8988T (cell line): ENCODE measurements around the gene ARID5A.

Experiments used
- DNase-seq: peaks from one replicate; pipeline ENCODE4 v3.0.0; 2011

The ARID5A gene

DNA sequence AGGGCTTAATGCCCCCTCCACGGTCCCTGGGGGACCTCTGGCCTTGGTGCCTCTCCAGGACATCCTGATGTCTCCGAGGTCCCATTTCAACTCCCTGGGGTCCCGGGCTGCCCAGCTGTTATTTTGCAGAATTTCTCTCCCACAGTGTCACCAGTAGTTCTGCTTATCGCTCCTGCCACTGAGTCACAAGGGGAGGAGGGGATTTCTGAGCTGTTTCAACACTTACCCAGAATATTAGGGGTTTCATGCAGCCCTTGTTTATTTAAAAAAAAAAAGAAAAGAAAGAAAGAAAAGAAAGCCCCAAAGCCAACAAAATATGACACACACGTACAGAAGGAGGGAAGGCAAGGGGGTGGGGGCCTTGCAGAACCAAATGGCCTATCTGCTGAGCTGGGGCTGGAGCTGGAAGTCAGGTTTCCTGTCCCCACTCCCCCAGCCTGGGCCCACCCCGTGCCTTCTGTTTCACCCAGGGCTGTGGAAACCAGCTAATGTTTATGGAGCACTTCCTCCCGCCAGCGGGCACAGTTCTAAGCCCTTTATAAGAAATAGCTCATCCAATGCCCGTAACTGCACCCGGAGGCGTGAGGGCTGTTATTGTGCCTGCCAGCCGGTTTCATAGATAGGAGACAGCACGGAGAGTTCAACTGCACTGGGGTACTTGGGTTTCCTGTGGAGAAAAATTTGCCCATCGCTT, 8.4 kb upstream of the ARID5A start:
- DNase-seq, result no peak

DNA sequence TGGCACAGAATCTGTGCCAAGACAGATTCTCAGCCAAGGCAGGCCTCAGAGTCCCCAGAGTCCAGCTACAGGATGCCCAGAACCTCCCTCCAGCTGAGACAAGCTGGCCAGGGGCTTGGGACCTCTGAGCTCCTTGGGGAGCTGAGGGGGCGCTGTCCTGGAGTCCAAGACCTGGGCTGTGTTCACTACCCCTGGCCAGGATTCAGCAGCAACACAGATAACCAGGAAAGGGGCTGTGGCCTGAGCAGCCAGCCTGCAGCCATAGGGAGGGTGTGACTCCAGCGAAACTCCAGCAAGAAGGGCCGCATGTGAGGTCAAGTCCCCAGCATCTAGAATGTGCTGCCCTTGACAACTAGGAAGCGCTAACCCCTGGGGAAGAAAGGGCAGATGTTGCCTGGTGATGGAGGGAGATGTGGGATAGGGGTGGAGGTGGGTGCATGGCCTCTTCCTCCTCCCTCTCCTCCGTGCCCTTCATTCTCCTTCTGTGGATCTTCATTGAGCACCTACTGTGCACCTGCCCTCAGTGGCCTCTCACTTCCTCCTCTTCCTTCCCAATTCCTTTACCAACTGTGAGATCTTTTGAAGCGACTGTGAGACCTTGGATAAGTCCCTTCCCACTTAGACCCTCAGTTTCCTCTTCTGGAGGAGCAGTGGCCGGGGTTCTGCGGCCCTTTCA, 7.7 kb upstream of the ARID5A start:
- DNase-seq, result no peak

DNA sequence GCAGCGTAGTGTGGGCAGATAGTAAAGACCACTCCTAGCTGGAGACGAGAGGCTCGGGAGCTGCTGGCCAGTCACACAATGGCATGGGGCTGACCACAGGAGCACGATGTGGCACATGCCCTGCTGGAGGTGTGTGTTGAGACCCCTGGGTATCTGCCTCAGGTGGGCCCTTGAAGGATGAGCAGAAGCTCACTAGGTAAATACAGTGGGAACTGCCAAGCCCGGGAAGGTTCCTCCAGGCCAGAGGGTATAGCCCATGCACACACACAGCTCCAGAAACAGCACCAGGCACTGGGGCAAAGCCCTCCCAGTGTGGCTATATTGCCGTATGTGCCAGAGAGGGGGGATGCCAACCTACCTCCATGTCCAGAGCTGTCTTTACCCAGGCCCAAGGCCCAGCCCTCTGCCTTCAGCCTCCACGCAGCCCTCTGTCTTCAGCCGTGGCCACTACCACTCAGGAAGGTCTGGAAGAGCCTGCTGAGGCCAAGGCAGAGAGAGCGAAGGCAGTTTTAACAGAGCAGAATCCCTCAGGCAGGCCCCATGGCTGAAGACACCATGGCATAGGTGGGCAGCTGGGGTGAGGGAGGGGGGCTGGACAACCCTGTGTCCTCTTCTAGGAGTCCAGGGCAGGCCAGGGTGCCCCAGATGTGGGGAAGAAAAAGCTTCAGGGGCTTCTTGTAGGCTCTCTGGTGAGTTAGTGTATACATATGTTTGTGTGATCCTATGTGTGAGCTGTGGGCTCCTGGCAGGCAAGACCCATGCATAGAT, 7.0 kb upstream of the ARID5A start:
- DNase-seq, result no peak

DNA sequence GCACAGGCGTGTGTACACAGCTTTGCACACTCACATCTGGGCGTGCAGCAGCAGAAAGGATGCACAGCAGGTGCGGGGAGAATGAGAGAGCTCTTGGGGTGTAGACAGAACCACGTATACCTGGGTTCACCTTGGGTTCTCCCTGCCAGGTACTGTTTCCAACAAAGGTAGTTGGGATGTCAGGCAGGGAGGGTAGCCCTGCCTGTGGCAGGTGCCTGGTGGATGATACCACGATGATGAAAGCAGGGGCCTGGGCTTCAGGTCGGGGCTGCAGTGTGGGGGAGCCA, 6.5 kb upstream of the ARID5A start:
- no peak for DNase-seq

DNA sequence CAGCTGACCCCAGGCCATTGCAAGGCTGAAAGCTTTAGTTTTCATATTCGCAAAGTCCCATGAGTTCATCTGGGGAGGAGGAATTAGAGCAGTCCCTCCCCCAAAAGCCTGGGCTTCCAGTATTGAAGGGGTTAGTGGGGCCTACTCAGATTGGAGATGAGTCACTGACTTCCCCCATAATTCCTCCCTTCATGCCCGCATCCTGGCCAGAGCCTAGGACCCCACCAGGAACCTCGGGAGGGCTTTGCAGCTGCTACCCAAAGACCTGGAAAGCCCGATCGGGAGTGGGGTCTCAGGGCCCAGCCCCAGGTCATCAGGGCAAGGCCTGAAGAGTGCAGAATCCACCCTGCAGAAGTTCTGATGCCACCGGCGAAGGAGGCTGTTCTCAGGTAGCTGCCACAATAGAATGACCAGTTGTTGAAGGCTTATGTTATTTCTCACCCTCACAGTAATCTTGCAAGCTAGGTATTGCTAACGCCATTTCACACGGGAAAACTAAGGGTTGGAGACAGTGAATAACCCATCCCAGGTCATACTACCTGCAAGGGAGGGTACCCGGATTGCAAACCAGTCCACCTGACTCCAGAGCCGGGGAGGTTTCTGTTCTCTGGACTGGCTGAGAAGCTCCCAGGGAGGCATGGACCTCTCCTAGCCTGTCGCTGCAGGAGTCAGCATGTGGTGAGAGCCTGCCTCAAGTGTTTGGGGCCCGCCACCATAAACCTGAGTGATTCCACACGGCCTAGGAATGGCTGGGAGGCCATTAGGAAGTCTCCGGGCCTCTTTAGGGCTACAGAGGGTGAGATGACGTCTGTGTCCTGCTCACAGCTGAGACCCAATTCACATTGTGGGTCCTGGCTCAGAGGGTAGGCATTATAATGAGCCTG, 5.8 kb upstream of the ARID5A start:
- no peak for DNase-seq

DNA sequence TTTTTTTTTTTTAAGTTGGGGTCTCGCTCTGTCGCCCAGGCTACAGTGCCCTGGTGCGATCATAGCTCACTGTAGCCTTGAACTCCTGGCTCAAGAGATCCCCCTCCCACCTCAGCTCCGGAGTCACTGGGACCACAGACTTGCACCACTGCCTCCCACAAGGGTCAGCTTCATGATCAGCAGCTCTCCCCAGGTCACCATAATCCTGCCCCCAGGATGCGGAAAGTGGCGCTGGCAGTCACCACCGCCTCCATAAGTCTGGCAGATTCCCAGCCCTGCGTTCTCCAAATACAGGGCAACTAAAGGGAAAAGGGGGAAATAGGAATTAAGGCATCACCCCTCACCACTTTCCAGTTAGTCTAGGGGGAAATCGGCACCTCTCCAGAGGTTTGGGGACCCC, 5.2 kb upstream of the ARID5A start:
- no peak for DNase-seq

DNA sequence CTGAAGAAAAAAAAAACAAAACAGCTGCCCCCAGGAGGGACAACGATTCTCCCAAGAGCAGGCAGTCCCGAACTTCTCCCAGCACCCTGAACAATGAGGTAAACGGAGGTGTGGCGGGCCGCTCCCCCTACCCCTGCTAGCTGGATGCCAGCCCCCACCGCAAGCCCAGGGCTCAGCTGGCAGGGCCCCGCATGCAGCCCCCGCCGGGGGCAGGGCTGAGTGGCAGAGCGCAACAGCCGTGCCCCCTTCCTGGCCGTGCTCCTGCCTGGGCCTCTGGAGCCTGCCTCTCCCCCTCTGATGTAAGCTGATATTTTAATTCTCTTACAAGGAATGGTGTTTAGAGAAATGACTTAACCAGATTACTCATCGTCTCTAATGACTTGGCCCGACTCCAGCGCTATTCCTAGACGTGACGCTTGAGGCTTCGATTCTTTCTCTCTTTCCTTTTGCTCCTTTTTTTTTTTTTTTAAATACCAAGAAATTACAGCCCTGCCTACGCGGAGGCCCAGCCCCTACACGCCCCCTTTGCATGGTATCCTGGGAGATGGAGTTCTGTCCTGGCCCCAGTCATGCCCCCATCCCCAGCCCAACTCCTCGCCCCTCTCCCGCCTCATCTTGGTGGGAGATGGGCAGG, 4.6 kb upstream of the ARID5A start:
- DNase-seq, result peak; percentile 91

DNA sequence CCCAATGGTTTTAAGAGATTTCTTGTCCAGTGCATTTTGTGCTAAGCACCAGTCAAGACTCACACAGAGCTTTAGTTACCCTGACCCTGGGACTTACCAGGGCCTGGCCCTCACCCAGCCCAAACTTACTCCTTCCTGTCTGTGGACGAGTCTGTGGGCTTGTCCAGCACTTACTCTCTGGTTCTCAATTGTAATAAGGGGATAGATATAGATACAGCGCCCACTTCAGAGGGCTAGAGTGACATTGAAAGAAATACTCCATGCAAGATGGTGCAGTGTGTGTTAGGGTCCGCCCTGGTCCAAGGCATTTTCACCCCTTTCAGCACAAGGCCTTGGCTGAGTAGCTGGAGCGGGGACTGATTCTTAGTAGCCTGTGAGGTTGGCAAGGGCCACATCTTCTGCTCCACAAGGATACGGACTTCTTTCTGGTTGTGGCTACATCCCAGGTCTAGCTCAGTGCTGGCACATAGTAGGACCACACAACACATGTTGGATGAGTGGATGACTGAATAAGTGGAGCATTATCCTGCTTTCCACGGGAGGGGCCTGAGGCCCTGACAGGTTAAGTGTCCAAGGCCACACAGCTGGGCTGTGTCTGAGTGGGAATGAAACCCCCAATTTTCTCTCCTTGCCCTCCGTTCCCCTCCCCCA, 3.8 kb upstream of the ARID5A start:
- DNase-seq, result no peak

DNA sequence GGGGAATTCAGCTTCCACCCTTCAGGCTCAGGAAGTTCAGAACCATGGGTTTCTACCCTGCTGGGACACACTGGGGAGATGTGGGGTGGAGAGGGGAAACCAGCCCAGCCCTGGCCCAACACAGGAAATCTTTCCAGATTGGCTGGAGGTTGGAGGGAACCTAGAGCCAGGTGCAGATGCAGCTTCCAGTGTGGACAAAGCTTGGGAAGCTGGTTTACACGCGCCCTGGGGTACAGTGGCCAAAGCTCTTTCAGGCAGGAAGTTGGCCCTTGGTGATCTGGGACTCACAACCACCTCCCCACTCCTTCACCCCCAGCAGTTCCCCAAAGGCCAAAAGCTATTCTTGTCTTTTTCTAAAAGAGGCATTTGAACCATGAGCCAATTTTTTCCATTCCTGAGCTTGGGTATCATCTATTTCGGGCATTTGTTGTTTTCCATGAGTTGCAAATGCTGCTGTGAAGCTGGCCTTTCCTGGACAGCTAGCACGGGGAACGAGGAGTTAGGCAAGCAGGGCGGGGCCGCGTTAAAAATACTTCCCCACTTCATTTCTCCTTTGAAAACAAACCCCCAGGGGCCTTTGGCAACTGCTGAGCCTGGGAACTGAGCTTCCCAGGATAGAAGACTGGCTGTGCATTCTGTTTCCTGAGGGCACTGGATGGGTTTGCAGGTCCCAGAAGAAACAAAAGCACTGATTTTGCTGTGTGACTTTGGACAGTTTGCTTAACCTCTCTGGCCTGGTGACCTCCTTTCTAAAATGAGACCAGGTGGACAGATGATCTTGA, 3.1 kb upstream of the ARID5A start:
- DNase-seq, result no peak

DNA sequence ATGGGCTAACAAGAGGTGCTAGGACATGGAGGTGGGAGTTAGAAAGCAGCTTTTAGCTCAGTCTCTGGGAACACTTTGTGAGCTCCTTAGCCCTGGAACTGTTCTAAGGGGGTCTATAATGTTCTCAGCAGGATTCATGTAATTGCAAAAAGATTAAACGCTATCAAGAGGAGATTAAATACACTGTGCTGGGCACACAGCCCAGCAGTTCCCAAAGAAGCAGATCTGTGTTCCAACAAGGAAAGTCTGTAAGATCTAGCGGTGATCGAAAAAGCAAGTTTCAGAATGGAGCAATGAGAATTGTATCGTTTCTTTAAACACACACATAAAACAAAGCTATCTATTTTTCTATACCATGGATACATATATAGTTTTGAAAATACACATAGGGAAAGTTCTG, 2.4 kb upstream of the ARID5A start:
- no peak for DNase-seq

DNA sequence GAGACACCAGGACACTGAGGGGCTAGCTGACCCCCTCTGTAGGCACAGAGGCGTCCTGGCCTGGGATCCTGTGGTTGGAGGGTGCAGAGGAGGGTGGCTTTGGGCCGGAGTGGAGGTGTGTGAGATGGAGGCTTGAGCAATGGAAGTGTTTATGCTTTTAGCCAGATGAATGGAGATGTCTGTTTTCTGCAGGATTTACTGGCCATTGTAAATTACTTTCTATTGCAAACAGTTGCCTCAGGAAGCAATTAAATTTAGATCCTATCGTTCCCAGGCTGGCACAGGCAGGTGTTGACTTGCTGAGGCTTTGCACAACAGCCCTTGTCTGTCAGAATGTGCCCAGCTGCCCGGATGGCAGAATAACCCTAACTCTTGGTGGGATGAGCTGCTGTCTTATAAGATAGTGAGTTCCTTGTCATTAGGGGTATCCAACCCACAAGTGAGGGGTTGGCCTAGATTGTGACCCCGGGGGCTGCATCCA, 1.8 kb upstream of the ARID5A start:
- no peak for DNase-seq

DNA sequence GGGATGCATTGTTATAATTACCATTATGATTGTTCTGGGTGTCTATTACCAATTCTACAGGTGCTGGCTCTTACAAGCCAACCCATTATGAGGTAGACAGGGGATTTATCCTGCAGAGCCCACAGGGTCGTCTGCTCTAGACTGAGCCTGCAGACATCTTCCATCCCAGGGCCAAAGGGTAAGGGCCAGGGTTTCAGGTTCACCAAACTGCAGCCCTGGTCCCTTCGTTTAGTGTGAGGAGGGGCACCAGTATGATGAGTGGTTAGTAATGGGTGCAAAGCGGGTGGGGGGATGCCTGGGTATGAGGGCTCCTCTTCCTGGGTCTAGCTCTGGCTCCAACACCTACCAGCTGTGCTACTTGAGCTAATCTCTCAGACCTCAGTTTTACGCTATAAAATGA, 1.2 kb upstream of the ARID5A start:
- DNase-seq, result no peak

DNA sequence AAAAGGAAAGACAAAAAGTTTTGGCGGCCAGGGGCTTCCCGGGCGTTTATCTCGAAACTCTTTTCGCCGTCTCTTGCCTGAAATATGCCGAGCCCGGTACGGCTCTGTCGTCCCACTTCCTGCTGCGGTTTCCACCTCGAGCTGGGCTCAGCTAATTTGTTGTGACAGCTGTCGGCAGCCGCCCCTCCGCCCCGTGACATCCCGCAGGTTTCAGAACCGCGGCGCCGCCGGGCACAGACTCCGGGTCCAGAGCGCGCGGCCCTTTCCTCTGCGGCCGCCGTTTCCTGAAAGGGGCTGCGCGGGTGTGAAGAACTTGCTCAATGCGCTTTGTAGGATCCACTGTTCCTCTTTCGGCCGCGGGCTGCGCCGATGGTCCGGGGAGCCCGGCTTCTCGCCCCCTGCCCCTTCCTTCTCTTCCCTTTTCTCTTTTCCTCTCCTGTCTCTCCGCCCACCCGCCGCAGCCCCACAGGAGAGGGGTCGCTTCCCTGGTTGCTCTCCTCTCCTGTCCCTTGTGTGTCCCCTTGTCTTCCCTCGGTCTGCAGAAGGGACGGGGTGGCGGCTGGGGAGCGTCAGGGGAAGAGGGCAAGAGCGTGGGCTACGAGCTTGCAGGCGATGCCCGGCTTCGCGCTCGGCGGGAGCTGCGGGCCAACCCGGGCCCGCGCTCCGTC, 648 bp downstream of the ARID5A start:
- peak; percentile 66 for DNase-seq

DNA sequence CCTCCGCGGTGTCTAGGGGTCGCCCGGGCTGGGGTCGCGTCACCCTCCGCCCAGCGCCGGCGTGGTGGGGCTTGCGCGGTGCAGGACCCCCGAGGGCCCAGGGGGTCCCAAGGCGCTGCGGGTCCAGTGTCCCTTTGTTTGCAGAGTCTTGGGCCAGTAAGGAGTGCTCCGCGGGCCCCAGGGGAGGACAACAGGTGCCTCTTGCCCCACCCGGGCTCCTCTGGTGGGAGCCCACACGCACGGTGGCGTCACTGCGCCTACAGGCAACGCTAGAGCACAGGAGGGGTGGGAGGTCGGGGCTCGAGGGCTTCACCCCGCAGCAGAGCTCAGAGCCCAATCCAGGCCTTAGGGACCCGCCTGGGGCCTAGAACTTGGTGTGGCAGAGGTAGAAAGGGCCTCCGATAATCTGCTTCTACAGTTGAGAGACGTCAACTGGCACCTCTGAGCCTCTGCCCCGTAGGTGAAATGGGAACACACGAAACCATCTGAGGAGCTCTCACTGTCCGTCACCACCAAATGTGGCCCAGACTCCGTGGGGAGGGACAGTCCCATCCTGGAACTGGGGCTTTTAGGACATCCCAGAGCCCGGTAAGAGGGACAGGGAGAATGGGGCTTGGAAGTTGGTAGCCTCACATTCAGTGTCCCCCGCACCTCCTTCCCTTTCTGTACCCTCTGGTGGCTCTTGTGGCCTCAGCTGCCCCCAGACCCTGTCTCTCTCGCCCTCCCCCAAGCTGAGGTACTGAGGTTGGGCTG, 1.4 kb downstream of the ARID5A start:
- DNase-seq, result no peak

DNA sequence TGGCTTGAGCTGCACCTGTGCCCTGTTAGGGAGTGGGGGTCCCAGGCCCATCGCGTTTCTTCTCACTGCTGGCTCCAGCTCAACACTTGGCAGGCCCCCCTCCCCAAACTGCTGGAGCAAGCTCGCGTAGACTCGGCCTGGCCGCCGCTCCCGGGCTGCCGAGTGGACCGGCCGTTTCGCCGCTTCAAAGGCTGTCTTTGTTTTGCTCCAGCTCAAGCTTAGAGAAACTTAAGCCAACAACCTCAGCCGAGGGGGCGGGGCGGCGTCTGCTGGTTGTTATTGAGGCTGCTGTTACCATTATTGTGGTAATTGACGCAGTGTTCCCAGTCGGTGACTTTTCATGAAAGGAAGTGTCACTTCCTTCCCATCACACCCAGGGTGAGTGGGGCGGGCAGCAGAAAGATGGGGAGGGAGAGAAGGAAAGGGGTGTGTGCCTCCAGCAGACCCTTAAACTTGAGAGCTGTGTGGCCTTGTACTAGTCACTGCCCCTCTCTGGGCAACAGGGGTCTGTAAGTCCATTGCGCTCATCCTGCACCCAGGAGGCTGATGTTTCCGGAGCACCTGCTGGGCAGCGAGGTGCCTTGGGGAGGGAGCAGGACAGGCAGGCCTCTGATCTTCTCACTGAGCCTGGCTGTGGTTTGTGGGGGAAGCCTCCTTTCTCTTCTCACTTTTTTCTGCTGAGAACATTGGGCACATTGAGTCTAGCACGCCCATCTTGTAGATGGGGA, 2.1 kb downstream of the ARID5A start:
- DNase-seq, result no peak

DNA sequence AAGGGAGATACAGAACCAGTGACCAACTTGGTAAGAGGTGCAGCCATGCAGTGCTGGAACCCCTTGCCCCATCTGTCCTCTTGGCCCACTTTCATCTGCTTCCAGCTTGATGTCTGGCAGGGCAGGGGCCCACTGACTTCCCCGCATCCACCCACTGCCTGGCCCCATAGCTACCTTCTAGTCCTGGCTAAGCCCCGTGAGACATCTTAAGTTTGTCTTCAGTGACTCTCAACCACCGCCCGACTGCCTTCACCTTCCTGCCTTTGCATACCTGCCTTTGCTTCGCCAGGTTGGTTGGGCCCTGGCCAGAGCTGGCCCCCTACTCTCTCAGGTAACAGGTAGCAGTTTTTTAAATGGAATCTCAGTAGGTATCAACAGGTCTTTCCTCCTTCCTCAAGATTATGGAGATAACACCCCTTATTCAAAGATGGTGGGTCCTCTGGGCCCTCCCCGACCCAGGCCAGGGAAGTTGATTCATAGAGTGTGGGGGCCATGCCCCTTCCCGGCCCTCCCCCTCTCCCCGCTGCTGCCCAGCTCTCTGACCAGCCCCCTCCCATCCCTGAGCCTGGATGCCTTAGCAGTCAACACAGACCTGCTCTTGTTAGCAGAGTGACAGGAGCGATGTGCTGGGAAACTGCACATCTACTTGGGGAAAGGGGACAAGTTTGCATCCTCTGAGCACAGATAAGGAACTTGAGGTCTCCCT, 2.8 kb downstream of the ARID5A start:
- DNase-seq, result no peak

DNA sequence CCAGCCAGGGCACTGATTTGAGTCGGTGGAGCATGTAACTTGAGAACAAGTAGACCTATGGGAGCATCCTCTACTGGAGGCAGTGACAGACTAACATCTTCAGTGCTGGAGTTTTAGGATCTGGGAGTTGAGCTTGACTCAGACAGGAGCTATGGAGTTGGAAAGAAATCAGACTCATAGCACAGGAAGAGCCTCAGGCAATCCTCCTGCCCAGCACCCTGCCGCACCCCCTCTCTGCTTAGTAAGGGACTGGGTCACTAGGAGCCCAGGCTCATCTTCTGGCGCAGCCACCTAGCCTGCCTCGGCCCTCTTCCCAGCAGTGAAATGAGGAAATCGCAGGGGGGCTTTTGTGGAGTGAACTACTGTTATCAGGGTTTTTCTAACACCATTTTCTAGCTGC, 3.6 kb downstream of the ARID5A start:
- DNase-seq, result no peak

DNA sequence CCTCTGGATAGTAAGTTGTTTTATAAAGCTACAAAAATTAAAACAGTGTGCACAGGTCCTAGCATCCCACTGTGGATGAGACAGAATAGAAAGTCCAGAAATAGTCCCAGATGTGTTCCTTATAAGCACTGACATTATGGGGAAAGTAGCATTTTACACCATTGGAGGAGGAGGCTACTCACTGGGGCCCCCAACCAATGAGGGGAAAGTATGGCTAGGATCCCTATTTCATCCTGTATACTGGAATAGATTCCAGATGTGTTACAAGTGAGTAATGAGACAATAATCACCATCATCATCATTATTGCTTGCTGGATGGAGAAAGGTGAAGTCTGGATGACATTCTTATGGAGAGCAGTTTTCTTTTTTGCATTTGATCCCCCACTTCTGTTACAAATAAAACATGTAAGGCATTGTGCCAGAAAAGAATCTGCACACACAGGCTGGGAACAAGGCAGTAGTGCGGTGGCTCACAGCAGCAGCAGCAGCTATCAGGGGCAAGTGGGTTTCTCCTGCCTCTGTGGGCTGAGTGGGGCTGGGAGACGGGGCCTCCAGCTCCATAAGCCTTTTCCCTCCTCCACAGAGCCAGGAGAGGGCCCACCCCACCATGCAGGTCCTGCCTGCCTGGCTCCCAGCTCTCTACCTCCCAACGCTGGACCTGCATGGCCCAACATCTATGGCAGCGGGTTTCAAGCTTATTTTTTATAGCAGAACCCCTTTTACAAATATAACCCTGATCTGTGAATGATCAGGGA, 5.0 kb downstream of the ARID5A start:
- DNase-seq, result no peak
